Amniotic epithelial cell (primary cell): ENCODE results near the gene SUV39H1.

ENCODE experiments used
- DNase-seq: peaks from one replicate; pipeline ENCODE4 v3.0.0-alpha.2; 2010; ENCODE audit warnings: low read depth

Gene SUV39H1

DNA sequence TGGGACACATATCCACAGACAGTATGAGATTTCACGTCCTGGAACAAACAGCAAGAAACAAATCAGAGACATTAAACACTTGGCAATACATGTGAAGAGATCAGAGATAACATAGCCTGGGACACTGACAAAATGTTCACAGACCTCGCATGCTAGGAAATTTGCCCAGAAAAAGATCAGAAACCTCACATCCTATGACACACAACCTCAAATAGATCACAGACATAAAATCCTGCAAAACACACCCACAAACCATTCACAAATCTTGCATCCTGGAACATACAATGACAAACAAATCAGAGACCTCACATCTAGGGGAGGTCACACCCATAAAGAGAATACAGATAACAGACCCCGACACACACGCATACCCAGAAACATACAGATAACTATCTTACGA lies 18.0 kb downstream of the SUV39H1 start:
- DNase-seq, result peak; percentile 12

DNA sequence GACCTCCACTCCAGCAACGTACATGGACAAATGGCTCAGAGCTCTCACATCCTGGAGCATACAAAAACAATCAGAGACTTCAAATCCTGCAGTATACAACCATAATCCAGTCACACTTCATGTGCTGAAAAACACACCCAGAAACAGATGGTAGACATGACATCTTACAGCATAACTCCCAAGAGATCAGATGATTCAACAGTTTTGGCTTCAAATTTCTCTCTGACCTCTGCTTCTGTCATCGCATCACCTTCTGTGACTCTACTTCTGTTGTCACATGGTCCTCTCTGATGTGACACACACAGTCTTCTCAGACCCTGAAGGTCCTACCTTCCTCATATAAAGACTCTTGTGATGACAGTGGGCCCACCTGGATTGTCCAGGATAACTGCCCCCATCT lies 18.5 kb downstream of the SUV39H1 start:
- DNase-seq, result no peak

DNA sequence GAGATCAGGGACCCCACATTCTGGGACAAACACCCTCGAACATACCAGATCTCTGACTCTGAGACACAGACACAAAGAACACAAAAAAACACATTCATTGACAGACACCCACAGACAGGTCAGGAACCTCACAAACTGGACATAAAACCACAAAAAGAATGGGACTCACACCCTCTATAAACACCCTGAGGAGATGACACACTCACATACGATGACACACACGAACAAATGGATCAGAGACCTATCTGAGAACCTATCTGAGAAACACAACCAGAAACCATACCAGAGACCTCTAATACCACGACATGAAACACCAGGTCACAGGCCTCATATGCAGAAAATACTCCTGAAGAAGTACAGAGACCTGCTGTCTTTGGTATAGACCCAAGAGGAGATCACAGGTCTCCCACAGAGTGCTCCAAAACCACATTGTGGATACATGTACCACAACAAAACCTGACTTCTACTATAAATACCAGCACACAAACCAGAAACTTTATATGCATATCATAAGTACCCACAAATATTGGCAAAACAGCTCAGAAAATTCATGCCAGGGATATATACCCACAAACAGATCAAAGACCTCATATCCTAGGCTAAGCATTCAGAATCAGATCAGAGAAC lies 19.5 kb downstream of the SUV39H1 start:
- DNase-seq, result no peak

DNA sequence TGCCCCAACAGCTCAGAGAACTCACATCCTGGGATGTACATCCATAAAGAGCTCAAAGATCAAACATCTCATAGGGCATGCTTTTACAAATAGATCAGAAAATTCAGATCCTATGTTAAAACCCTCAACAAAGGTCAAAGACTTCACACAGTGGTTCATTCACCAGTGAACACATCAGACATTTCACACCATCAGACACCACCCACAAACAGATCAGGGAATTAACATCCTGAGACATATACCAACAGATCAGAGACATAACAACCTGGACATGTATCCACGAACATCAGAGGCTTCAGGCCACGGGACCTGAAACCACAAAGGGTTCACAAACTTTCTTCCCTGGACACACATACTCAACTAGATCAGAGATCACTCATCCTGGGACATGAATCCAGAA lies 23.4 kb downstream of the SUV39H1 start:
- DNase-seq, result no peak

DNA sequence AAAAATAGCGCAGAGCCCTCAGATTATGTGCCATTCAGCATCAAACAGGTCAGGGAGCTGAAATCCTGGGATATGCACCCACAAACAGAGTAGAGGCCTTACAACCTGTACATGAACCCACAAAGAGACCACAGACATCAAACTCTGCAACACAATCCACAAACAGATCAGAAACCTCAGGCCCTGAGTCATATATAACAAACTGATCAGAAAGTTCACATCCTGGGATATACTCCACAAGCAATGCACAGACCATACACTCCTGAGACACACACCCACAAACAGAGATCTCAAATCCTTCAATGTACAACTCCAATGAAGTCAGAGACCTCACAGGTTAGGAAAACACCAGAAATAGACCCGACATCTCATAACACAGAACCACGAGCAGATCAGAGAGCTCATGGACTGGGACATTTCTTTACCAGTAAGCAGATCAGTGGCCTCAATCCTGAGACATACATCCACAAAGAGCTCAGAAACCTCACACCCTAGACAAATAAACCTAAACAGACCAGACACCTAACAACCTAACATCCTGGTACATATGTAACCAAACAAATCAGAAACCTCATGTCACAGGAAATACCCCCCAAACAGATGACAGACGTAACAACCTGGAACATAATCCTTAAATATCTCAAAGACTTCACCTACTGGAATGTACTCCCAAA lies 24.2 kb downstream of the SUV39H1 start:
- DNase-seq, result no peak

DNA sequence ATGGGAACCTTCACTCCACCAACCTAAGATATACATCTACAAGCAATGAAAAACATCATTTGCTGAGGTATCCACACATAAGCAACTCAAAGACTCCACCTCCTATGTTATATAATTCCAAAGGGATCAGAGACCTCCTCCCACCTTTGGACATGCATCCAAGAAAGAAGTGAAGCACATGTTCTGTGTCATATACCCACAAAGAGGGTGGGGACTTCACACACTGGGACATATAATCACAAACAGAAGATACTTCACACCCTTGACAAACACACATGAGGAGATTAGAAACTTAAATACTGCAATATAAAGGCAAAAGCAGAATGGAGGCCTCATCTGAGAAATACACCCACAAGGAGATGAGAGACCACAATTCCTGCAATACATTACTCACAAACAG lies 25.4 kb downstream of the SUV39H1 start:
- no peak for DNase-seq

DNA sequence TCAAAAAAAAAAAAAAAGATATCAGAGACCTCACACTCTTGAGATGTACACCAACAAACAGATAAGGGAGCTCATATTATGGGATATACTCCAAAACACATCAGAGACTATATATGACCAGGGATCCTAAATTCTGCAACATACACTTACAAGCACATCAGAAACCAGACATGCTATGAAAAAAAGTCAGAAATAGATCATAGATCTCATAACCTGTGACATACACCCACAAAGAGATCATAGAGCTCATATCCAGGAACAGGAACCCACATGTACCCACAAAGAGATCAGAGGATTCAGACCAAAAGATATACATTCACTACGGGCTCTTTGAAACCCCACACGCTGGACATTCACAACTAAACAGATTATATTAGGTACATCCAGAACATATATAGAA lies 30.1 kb downstream of the SUV39H1 start:
- no peak for DNase-seq

DNA sequence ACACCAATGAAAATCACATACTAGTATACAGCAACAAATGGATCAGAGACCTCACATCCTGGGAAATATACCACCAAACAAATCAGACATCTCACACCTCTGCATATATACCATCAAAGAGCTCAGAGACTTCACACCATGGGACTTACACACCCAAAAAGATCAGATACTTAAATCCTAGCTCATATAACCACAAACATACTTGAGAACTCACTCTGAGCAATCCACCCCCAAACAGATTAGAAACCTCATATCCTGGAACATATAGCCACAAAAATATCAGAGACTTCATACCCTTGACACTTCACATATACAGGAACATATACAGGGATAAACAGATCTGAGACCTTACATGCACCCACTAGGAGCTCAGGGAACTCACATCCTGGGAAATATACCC lies 32.1 kb downstream of the SUV39H1 start:
- DNase-seq, result no peak

DNA sequence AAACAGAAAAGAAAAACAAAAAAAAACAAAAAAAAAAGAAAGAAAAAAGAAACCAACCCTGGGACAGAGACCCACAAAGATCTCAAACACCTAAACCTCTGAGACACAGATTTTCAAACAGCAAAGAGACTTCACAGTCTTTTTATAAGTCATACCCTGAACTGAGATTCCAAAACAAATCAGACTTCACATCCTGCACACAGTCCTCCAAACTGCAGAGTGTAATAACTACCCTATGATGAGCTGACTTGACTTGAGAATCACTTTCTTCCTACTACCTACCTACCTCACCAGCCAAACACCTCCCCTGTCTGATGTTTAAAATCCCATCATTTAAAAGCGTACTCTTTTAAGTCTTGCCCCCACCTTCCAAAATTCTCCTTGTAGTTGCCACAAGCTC lies 39.8 kb downstream of the SUV39H1 start:
- no peak for DNase-seq

DNA sequence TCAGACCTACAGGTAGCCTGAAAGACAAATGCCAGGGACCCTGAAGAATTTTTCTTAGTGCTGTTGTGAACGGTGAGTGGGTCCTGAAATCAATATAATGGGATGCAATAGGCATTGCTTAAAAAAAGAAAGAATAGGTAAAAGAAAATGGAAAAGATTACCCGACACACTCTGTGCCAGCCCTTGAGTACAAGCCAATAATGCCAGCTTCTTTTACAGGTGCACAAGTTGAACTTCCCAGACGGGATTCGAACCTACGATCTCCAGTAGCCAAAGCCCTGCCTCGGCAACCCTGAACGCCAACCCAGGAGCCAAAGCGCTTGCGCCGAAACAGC lies 40.3 kb downstream of the SUV39H1 start:
- no peak for DNase-seq

DNA sequence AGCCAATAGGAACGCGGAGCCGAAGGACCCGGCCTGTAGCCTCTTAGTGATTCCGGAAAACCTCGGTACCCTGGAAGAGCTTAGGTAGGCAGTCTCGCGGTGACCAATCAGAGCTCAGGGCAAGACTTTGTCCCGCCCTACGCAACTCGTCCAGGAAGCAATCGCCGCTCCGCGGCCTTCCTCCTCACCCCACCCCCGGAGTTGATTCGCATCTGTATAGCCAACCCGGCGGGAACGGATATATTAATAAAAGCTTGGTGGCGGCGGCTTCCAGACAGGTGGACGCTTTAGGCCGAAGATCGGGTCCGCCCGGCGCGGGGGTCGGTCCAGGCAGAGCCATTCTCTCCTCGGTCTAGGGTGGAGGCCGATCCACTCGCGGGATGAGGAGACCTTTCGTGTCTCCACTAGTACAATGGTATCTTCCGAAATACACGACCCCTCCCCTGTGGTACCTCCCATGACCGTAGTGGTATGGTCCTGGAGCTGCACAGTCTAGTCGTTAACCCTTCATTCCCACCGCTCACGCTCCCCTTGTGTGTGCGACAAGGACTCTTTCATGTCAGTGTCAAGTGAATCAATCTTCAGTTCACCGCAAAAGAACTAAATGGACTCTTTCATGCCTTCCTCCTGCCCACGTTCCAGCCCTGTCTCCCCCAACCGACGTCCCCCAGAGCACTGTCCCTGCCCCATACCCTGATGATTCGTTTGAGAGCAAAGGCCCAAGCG lies 40.8 kb downstream of the SUV39H1 start:
- peak; percentile 98 for DNase-seq

DNA sequence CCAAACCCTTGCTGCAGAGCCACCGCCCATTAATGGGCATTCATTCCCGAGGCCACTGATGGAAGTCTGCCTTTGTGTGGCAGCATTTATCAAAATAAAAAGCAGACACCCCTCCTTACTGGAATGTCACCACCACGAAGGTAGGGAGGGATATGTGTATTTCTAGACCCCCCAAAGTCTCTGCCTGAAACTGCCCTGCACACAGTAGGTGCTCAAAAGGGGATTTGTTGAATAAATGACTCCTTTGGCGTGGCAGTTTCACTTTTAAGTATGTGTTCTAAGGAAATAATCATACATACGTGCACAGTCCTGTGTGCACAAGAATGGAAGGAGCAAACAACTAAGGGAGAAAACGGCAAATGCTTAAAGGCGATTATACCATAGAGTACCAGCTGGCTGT lies 41.4 kb downstream of the SUV39H1 start:
- no peak for DNase-seq

DNA sequence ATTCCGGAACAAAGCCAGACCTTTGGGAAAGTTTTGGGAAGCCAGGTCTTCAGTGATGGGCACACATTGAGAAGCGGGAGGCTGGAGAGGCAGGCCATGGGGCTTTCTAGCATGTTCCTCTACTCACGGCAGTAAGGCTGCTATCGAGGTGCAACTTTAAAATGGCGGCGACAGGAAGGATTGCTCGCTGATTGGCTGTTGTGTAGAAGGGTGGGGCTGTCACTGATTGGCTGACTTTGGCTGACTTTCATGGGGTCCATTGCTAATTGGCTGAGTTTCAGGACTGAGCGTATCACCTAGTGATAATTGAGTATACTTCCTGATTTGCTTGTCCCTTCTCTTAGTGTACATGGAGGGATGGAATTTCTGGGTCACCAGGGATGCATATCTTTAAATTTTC lies 45.3 kb downstream of the SUV39H1 start:
- no peak for DNase-seq

DNA sequence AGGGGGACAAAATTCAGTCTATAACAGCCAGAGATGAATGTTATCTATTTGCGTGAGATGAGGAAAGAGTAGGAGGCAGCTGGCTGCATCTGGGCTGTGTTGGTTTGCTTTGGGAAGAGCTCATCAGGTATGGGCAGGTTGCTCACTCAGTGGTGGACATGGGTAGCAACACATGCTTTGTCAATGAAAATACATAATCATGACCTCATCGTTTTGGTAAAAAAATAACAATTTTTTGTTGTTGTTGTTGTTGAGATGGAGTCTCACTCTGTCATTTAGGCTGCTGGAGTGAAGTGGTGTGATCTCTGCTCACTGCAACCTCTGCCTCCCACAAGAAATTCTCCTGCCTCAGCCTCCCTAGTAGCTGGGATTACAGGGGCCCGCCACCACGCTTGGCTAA lies 48.7 kb downstream of the SUV39H1 start:
- DNase-seq, result no peak

DNA sequence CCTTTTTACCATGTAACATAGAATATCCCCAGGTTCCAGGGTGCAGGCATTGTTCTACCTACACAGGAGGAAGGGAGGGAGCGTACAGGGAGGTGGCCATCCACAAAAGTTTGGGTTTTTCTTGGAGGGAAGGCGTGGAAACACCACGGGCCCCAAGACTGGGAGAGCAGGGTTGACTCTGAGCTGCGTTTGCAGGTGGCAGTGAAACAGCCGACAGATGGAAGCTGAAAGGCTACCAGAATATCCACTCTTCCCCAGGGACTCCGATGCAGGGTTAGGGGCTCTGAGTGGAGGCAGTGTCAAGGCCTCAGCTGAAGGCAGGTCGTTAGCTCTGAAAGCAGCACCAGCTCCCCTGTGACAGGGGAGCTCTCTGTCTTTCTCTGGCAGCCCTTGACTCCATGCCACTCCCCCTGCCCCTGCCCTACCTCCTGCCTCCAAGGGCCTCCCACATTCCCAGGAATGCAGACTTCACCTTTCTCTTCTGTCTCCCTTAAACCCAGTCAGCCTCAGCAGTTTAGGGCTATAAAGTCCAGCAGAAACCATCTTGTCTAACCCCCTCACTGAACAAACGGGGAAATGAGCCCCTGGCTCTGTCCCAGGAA lies 51.0 kb downstream of the SUV39H1 start:
- no peak for DNase-seq

DNA sequence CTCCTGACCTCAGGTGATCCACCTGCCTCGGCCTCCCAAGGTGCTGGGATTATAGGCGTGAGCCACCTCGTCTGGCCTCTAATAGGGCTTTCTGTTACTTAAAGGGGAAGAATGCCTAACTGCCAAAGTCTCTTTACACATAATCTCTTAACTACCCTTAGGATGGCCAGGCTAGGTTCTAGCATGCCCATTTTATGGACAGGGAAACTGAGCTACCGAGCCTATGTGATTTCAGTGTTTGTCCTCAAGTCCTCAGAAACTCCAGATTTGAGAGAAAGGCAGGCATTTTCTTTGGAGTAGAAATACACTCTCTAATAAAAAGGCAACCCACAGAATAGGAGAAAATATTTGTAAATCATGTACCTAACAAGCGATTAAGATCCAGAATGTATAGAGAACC lies 52.6 kb downstream of the SUV39H1 start:
- DNase-seq, result no peak

DNA sequence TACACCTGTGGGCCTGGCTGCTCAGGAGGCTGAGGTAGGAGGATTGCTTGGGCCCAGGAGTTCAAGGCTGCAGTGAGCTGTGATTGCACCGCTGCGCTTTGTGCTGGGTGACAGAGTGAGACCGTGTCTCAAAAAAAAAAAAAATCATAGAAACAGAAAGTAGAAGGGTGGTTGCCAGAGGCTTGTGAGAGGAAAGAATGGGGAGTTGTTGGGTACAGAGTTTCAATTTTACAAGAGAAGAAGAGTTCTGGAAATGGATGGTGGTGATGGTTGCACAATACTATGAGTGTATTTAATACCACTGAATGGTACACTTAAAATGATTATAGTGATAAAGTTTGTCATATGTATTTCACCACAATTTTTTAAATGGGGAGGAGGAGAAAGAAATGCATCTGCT lies 54.8 kb downstream of the SUV39H1 start:
- DNase-seq, result no peak

DNA sequence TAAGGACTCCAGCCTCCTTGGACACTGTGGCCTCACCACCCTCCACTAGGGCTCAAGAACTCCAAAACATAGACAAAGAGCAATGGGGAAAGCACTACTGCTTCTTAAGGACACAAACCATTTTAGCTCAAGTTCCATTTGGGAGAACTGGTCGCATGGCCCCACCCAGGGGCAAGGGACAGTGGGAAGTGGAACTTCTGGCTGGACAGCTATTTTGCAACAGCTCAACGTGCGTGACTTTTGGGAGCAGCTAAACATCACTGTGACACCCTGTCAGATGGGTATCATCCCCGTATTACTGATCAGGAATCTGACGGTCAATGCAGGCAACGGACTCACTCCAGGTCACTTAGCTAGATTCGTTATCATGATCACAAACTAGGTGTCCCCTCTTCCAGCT lies 56.0 kb downstream of the SUV39H1 start:
- DNase-seq, result no peak

DNA sequence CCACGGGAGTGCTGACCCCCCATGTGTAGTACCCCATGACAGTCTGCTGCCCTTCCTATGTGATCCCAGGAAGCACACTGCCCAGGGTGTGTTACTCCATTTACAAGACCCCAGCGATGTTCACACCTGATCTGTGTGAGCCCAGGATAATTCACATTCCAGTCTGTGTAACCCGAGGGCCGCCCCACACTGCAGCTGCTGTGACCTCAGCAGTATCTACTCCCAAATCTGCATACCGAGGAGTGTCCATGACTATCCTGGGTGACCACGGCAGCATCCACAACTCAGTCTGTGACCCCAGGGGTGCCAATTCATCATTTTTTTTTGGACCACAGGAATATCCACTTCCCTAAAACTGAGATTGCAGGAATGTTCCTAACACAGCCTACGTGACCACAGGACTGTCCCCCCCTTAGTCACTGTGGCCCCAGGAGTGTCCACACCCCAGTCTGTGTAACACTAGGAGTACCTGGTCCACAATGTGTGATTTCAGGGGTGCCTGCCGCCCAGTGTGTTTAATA lies 57.2 kb downstream of the SUV39H1 start:
- DNase-seq, result no peak

DNA sequence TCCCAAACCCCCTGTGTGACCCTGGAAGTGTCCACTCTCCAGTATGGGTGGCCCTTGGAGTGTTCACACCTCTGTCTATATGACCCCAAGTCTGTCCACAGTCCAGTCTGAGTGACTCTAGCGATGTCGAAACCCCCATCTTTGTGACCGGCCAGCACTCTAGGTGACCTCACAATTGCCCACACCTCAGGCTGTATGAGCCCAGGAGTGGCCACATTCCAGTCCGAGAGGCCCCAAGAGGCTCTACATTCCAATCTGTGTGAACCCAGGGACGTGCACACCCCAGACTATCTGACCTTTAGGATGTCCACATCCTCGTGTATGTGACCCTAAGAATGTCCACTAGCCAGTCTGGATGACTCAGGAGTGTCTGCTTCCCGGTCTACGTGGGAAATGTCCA lies 57.7 kb downstream of the SUV39H1 start:
- no peak for DNase-seq
